Karpas-422 (cell line): ENCODE measurements around the gene JARID2. TPM values are rescaled to one million over a fixed set of nuclear protein-coding genes. Genes with fewer than 3 reads are reported as not detected.

Source experiments
- DNase-seq: peaks from one replicate; pipeline ENCODE4 v3.0.0-alpha.2; 2015
- H2AFZ ChIP-seq: fragments of 200-600 bp; sonication (generic); 2 replicates; pipeline ENCODE4 v1.6.1; 2014; ENCODE audit warnings: antibody characterized with exemption, low read length, mixed read lengths
- H3K27ac ChIP-seq: fragments of 200-600 bp; sonication (generic); 2 replicates; pipeline ENCODE4 v1.5.1; 2014; ENCODE audit warnings: mild to moderate bottlenecking, low read length, moderate library complexity
- H3K27me3 ChIP-seq: fragments of 200-600 bp; sonication (generic); 2 replicates; pipeline ENCODE4 v1.6.1; 2014; ENCODE audit warnings: low read length, mixed read lengths
- H3K36me3 ChIP-seq: fragments of 200-600 bp; sonication (generic); 2 replicates; pipeline ENCODE4 v1.6.1; 2014; ENCODE audit warnings: low read length, mixed read lengths; ENCODE audit not compliant: insufficient read depth
- H3K4me1 ChIP-seq: fragments of 200-600 bp; sonication (generic); 2 replicates; pipeline ENCODE4 v1.6.1; 2014; ENCODE audit warnings: mild to moderate bottlenecking, low read length, mixed read lengths
- H3K4me2 ChIP-seq: fragments of 200-600 bp; sonication (generic); 2 replicates; pipeline ENCODE4 v1.6.1; 2014; ENCODE audit warnings: low read length, low read depth, mild to moderate bottlenecking; ENCODE audit not compliant: poor library complexity, severe bottlenecking
- H3K4me3 ChIP-seq: fragments of 200-600 bp; sonication (generic); 2 replicates; pipeline ENCODE4 v1.5.1; 2014; ENCODE audit warnings: mild to moderate bottlenecking, antibody characterized with exemption, low read length, mixed read lengths
- H3K79me2 ChIP-seq: fragments of 200-600 bp; sonication (generic); 2 replicates; pipeline ENCODE4 v1.6.1; 2014; ENCODE audit warnings: mild to moderate bottlenecking, low read length, mixed read lengths
- H3K9ac ChIP-seq: fragments of 200-600 bp; sonication (generic); 2 replicates; pipeline ENCODE4 v1.6.0; 2014; ENCODE audit warnings: low read length
- H3K9me2 ChIP-seq: fragments of 200-600 bp; sonication (generic), shearing (Covaris generic); replicated peaks from 2 replicates; pipeline ENCODE4 v1.6.0; 2014; ENCODE audit warnings: mild to moderate bottlenecking, low read length, moderate library complexity; ENCODE audit not compliant: insufficient read depth
- H3K9me3 ChIP-seq: fragments of 300-700, 200-600 bp; sonication (generic); 2 replicates; pipeline ENCODE4 v1.6.1; 2014; ENCODE audit warnings: low read length, mixed read lengths
- H4K20me1 ChIP-seq: fragments of 200-600 bp; sonication (generic); 2 replicates; pipeline ENCODE4 v1.6.1; 2014; ENCODE audit warnings: mild to moderate bottlenecking, antibody characterized with exemption, low read length, low read depth; ENCODE audit not compliant: insufficient read depth
- total RNA-seq: library from RNA; depleted of rRNA; stranded (reverse); fragments of >200 nt; shearing (Covaris generic); gene quantifications from 2 replicates; pipeline ENCODE4 v1.2.3, GENCODE V29; 2014; ENCODE audit warnings: low replicate concordance

JARID2 gene
- total RNA-seq, 1 experiment from 2014 or later = 2.8 TPM

GRCh38 chr6:15484821-15485220 is 239.0 kb downstream of the JARID2 start:
- DNase-seq = no peak
- no peaks in the 10 kb centered on the region for H3K4me1 ChIP-seq
- no peaks in the 10 kb centered on the region for H3K79me2 ChIP-seq
- H3K9me3 ChIP-seq = no peaks in the 10 kb centered on the region
- no peak overlapping the region for H3K9ac ChIP-seq
- H2AFZ ChIP-seq = no peak overlapping the region
- peaks cover 11% of the 10 kb centered on the region for H4K20me1 ChIP-seq
- no peaks in the 10 kb centered on the region for H3K36me3 ChIP-seq
- H3K4me3 ChIP-seq = no peak overlapping the region
- no peak overlapping the region for H3K27ac ChIP-seq
- no peak overlapping the region for H3K4me2 ChIP-seq
- no peaks in the 10 kb centered on the region for H3K9me2 ChIP-seq
- no peaks in the 10 kb centered on the region for H3K27me3 ChIP-seq

GRCh38 chr6:15485936-15486335 is 240.1 kb downstream of the JARID2 start:
- Histone ChIP-seq H3K9ac (no peak overlapping the region), H3K4me2 (no peak overlapping the region), H3K9me2 (no peaks in the 10 kb centered on the region), H4K20me1 (peaks cover 8% of the 10 kb centered on the region), H3K79me2 (no peaks in the 10 kb centered on the region), H3K27me3 (no peaks in the 10 kb centered on the region), H3K27ac (no peak overlapping the region), H3K9me3 (no peaks in the 10 kb centered on the region), H3K4me1 (no peaks in the 10 kb centered on the region), H3K36me3 (no peaks in the 10 kb centered on the region), H2AFZ (no peak overlapping the region), H3K4me3 (no peak overlapping the region)
- DNase-seq = no peak

DNA sequence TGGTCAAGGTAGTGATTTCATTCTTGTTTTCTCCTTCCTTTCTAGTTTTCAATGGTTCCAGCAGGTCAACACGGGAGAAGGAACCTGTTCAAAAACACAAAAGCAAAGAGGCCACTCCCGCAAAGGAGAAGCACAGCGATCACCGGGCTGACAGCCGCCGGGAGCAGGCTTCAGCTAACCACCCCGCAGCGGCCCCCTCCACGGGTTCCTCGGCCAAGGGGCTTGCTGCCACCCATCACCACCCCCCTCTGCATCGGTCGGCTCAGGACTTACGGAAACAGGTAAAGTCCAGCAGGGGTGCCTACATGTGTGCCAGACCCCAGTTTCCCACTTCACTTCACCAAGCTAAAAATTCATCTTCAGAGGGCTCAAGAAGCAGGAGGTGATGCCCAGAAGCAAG is 241.4 kb downstream of the JARID2 start:
- Histone ChIP-seq H4K20me1 (peaks cover 3% of the 10 kb centered on the region; the same call in 1 of the 2 replicates), H3K79me2 (no peaks in the 10 kb centered on the region), H3K9me2 (no peaks in the 10 kb centered on the region), H3K4me2 (no peak overlapping the region), H3K27me3 (no peaks in the 10 kb centered on the region), H3K4me3 (no peak overlapping the region), H3K27ac (no peak overlapping the region), H3K4me1 (no peaks in the 10 kb centered on the region), H3K36me3 (no peaks in the 10 kb centered on the region), H2AFZ (no peak overlapping the region), H3K9me3 (no peaks in the 10 kb centered on the region), H3K9ac (no peak overlapping the region)
- no peak for DNase-seq

GRCh38 chr6:15489261-15489962 is 243.5 kb downstream of the JARID2 start:
- Histone ChIP-seq H3K79me2 (no peaks in the 10 kb centered on the region), H2AFZ (no peak overlapping the region), H3K4me2 (no peak overlapping the region), H3K9ac (no peak overlapping the region), H3K27ac (no peak overlapping the region), H3K36me3 (no peaks in the 10 kb centered on the region), H4K20me1 (peaks cover 1% of the 10 kb centered on the region; the same call in 1 of the 2 replicates), H3K9me3 (no peaks in the 10 kb centered on the region), H3K9me2 (no peaks in the 10 kb centered on the region), H3K4me3 (no peak overlapping the region), H3K4me1 (no peaks in the 10 kb centered on the region), H3K27me3 (no peaks in the 10 kb centered on the region)
- DNase-seq = no peak

- no peaks in the 10 kb centered on the region for H3K4me1 ChIP-seq
- H3K36me3 ChIP-seq = no peaks in the 10 kb centered on the region
- DNase-seq = no peak
- no peak overlapping the region for H2AFZ ChIP-seq
- no peak overlapping the region for H3K27ac ChIP-seq
- 0 out of 2 replicates have a peak, but pooled peaks cover 5% of the 10 kb centered on the region for H4K20me1 ChIP-seq
- no peaks in the 10 kb centered on the region for H3K9me3 ChIP-seq
- no peak overlapping the region for H3K4me2 ChIP-seq
- H3K9ac ChIP-seq = no peak overlapping the region
- no peaks in the 10 kb centered on the region for H3K79me2 ChIP-seq
- no peaks in the 10 kb centered on the region for H3K9me2 ChIP-seq
- no peaks in the 10 kb centered on the region for H3K27me3 ChIP-seq
- no peak overlapping the region for H3K4me3 ChIP-seq
Observed at GRCh38 chr6:15490242-15491100, 244.6 kb downstream of the JARID2 start.

DNA sequence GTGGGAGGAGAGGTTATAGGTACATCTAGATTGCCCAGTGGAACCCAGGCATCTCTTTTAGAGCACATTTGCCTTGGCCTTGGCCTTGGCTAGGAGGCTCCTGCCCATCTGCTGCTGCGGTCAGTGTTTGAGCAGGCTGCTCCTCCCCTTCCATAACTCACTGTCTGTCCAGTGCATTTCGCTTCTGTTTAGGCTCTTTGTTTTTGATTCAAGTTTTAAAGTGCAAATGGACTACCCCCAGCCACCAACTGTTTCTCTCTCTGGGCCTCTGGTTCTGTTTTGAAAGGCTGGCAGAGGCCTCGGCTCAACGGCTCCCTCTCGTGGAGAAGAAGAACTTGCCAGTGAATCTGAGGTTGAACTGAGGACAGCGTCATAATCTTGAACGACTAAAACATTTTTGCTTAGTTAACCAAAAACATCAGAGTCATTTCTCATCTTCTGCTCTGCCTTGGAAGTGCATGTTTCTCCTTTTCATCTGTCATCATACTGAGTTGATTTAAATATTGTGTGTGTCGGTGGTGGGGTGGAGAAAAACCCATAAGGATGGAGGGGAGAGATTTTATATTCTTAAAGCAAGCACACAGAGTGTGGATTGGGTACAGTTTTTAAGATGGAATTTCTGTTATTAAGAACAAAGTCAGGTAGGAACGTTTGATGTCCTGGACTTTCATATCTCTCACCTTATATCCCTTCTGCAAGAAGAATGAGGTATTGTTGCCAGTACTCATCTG is 245.6 kb downstream of the JARID2 start:
- H3K79me2 ChIP-seq = no peaks in the 10 kb centered on the region

DNA sequence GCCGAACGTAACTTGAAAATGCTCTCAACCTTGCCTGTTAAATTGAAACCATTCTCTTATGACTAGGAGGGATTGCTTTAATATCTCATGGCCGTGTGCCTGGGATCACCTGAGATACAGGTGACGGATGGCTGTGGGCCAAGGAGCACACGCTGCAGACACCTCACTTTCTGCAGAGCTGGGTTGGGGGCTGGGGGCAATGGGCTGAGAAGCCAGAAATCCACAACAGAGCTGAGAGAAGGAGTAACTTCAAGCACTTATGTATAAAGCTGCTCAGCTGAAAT is 246.1 kb downstream of the JARID2 start:
- H3K9me3 ChIP-seq = no peaks in the 10 kb centered on the region

More for the DNA sequence above, 245.6 kb downstream of the JARID2 start:
- Histone ChIP-seq H2AFZ (no peak overlapping the region), H3K9me3 (no peaks in the 10 kb centered on the region), H3K9me2 (no peaks in the 10 kb centered on the region), H3K4me3 (no peak overlapping the region), H3K4me1 (no peaks in the 10 kb centered on the region), H3K4me2 (no peak overlapping the region), H3K27ac (no peak overlapping the region), H4K20me1 (0 out of 2 replicates have a peak, but pooled peaks cover 5% of the 10 kb centered on the region), H3K9ac (no peak overlapping the region), H3K27me3 (no peaks in the 10 kb centered on the region), H3K36me3 (no peaks in the 10 kb centered on the region)
- peak; percentile 71 for DNase-seq

More for the DNA sequence above, 246.1 kb downstream of the JARID2 start:
- H2AFZ ChIP-seq = no peak overlapping the region
- no peak overlapping the region for H3K4me2 ChIP-seq
- no peak overlapping the region for H3K27ac ChIP-seq
- H3K4me3 ChIP-seq = no peak overlapping the region
- 0 out of 2 replicates have a peak, but pooled peaks cover 5% of the 10 kb centered on the region for H4K20me1 ChIP-seq
- no peaks in the 10 kb centered on the region for H3K36me3 ChIP-seq
- no peaks in the 10 kb centered on the region for H3K4me1 ChIP-seq
- H3K79me2 ChIP-seq = no peaks in the 10 kb centered on the region
- H3K27me3 ChIP-seq = no peaks in the 10 kb centered on the region
- no peak overlapping the region for H3K9ac ChIP-seq
- no peak for DNase-seq
- no peaks in the 10 kb centered on the region for H3K9me2 ChIP-seq
